Brain microvascular endothelial cell (primary cell): ENCODE measurements around the gene SEC24C.

Experiments used
- DNase-seq: peaks from one replicate; pipeline ENCODE4 v3.0.0-alpha.2; 2020
- H3K27ac ChIP-seq: fragments of 250-450 bp; sonication (Bioruptor Pico); 2 replicates; pipeline ENCODE4 v1.5.1; 2020; ENCODE audit warnings: mild to moderate bottlenecking, moderate library complexity
- H3K27me3 ChIP-seq: fragments of 250-450 bp; sonication (Bioruptor Pico); replicated peaks from 2 replicates; pipeline ENCODE4 v1.5.1; 2020; ENCODE audit warnings: mild to moderate bottlenecking
- H3K36me3 ChIP-seq: fragments of 250-450 bp; sonication (Bioruptor Pico); replicated peaks from 2 replicates; pipeline ENCODE4 v1.5.1; 2020; ENCODE audit warnings: mild to moderate bottlenecking
- H3K4me3 ChIP-seq: 2 replicates; pipeline ENCODE4 v1.5.1; 2011; ENCODE audit warnings: low read depth, mild to moderate bottlenecking, control low read depth, low read length, moderate library complexity
- in situ Hi-C: cut with HindIII; loops from 2 replicates; pipeline ENCODE4 v1.10.0; 2017; ENCODE audit warnings: low sequenced_read_pairs, low pct_ligation_motif_present
- TF ChIP-seq, protein P1 (sequence below): IDR thresholded peaks from 2 replicates; pipeline ENCODE4 v1.5.1; 2011; ENCODE audit warnings: low read depth, mild to moderate bottlenecking, moderate library complexity, low read length, control low read depth, inconsistent platforms; ENCODE audit errors: missing control alignments

The SEC24C gene

GRCh38 chr10:73742454-73742734 is 1.8 kb upstream of the SEC24C start:
- H3K4me3 ChIP-seq: no peak overlapping the region
- no peak overlapping the region for H3K27ac ChIP-seq
- no peak for DNase-seq
- in situ Hi-C loops: no loop called here
- TF ChIP-seq, protein P1, sequence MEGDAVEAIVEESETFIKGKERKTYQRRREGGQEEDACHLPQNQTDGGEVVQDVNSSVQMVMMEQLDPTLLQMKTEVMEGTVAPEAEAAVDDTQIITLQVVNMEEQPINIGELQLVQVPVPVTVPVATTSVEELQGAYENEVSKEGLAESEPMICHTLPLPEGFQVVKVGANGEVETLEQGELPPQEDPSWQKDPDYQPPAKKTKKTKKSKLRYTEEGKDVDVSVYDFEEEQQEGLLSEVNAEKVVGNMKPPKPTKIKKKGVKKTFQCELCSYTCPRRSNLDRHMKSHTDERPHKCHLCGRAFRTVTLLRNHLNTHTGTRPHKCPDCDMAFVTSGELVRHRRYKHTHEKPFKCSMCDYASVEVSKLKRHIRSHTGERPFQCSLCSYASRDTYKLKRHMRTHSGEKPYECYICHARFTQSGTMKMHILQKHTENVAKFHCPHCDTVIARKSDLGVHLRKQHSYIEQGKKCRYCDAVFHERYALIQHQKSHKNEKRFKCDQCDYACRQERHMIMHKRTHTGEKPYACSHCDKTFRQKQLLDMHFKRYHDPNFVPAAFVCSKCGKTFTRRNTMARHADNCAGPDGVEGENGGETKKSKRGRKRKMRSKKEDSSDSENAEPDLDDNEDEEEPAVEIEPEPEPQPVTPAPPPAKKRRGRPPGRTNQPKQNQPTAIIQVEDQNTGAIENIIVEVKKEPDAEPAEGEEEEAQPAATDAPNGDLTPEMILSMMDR: no peak
- H3K36me3 ChIP-seq: peaks cover 7% of the 10 kb centered on the region
- H3K27me3 ChIP-seq: no peaks in the 10 kb centered on the region

- H3K36me3 ChIP-seq: peaks cover 15% of the 10 kb centered on the region
- DNase-seq: no peak
- in situ Hi-C loops: no loop called here
- TF ChIP-seq, protein P1: no peak
- H3K27me3 ChIP-seq: no peaks in the 10 kb centered on the region
- H3K4me3 ChIP-seq: peak overlapping the region; percentile 90
- peak overlapping the region; percentile 93 for H3K27ac ChIP-seq
Measured at GRCh38 chr10:73743327-73743904, 756 bp upstream of the SEC24C start.

- in situ Hi-C loops: no loop called here
- no peaks in the 10 kb centered on the region for H3K27me3 ChIP-seq
- DNase-seq: peak; percentile 76
- TF ChIP-seq, protein P1: no peak
- peak overlapping the region; percentile 93 for H3K27ac ChIP-seq
- H3K36me3 ChIP-seq: peaks cover 25% of the 10 kb centered on the region
- H3K4me3 ChIP-seq: peak overlapping the region; percentile 90
Measured at GRCh38 chr10:73744664-73744975, 448 bp downstream of the SEC24C start.

DNA sequence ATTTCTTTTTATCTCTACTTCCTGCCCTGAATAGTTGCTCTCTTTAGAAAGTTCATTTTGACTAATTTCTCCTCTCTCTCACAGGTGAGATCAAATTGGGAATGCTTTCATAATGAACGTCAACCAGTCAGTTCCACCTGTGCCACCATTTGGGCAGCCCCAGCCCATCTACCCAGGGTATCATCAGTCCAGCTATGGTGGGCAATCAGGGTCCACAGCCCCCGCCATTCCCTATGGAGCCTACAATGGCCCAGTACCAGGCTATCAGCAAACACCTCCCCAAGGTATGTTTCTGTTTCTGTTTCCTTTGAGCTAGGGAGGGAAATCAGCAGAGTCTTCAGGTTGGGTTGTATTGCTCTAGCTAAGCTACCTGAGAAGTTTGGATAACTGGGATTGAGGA is 2.5 kb downstream of the SEC24C start:
- no peak overlapping the region for H3K27ac ChIP-seq
- H3K36me3 ChIP-seq: peaks cover 44% of the 10 kb centered on the region
- no peaks in the 10 kb centered on the region for H3K27me3 ChIP-seq
- TF ChIP-seq, protein P1: no peak
- in situ Hi-C loops: no loop called here
- H3K4me3 ChIP-seq: no peak overlapping the region
- DNase-seq: no peak

GRCh38 chr10:73750819-73751218 is 6.6 kb downstream of the SEC24C start:
- Histone ChIP-seq H3K27ac (no peak overlapping the region), H3K4me3 (no peak overlapping the region), H3K27me3 (no peaks in the 10 kb centered on the region), H3K36me3 (peaks cover 74% of the 10 kb centered on the region)
- in situ Hi-C loops: no loop called here
- TF ChIP-seq, protein P1: no peak
- DNase-seq: no peak

DNA sequence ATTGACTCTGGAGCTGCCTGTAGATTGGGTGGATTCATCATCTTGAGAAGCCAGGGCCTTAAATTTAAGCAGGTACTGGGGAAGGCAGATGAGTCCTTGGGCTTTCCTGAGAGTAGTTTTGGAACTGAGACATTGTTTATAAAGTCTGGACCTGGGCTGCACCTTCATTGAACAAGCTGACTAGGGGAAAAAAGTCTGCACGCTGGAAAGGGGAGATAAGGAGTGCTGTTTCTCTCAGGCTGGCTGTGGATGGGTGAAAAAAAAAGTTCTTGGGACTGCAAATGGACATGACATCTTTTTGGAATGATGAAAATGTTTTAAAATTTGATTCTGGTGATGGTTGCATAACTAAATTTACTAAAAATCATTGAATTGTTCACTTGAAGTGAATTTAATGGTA is 12.0 kb downstream of the SEC24C start:
- H3K36me3 ChIP-seq: peaks cover 51% of the 10 kb centered on the region
- in situ Hi-C loops: no loop called here
- TF ChIP-seq, protein P1: no peak

More for the DNA sequence above, 12.0 kb downstream of the SEC24C start:
- DNase-seq: no peak
- Histone ChIP-seq H3K27me3 (no peaks in the 10 kb centered on the region), H3K27ac (no peak overlapping the region), H3K4me3 (no peak overlapping the region)
